ENCODE measurements around the gene B4GALT1.
"Not testable (repeated sequence)": the region's sequence is repeated elsewhere in the genome, so short reads cannot be mapped to it uniquely, and the experiment has no call there.

DNA sequence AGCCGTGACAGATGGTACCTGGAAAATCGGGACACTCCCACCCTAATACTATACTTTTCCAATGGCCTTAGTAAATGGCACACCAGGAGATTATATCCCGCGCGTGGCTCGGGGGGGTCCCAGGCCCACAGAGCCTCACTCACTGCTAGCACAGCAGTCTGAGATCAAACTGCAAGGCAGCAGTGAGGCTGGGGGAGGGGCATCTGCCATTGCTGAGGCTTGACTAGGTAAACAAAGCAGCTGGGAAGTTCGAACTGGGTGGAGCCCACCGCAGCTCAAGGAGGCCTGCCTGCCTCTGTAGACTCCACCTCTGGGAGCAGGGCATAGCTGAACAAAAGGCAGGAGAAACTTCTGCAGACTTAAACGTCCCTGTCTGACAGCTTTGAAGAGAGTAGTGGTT lies 81.5 kb downstream of the B4GALT1 start:
- TF ChIP-seq, protein P1, sequence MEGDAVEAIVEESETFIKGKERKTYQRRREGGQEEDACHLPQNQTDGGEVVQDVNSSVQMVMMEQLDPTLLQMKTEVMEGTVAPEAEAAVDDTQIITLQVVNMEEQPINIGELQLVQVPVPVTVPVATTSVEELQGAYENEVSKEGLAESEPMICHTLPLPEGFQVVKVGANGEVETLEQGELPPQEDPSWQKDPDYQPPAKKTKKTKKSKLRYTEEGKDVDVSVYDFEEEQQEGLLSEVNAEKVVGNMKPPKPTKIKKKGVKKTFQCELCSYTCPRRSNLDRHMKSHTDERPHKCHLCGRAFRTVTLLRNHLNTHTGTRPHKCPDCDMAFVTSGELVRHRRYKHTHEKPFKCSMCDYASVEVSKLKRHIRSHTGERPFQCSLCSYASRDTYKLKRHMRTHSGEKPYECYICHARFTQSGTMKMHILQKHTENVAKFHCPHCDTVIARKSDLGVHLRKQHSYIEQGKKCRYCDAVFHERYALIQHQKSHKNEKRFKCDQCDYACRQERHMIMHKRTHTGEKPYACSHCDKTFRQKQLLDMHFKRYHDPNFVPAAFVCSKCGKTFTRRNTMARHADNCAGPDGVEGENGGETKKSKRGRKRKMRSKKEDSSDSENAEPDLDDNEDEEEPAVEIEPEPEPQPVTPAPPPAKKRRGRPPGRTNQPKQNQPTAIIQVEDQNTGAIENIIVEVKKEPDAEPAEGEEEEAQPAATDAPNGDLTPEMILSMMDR (IDR thresholded peaks at IDR 0.05), result not testable (repeated sequence)
- not testable (repeated sequence) for TF ChIP-seq POLR2A (IDR thresholded peaks at IDR 0.05)

All from thyroid gland (tissue), 4 donors.